Type B pancreatic cell (in vitro differentiated cells): ENCODE data around the gene TEKT5. TPM values are rescaled to one million over a fixed set of nuclear protein-coding genes. Genes with fewer than 3 reads are reported as not detected.
"Not testable (repeated sequence)": the region's sequence is repeated elsewhere in the genome, so short reads cannot be mapped to it uniquely, and the experiment has no call there.

Experiments
- DNase-seq: peaks from one replicate; pipeline ENCODE4 v3.0.0; 2021; ENCODE audit warnings: mixed read lengths; ENCODE audit not compliant: unreplicated experiment; ENCODE audit errors: extremely low spot score
- H3K27ac Mint-ChIP-seq: 2 replicates; pipeline ENCODE4 v1.8.0; 2021; ENCODE audit warnings: mild to moderate bottlenecking, mixed read lengths
- H3K27me3 Mint-ChIP-seq: 2 replicates; pipeline ENCODE4 v1.8.0; 2021; ENCODE audit warnings: mixed read lengths
- H3K36me3 Mint-ChIP-seq: 2 replicates; pipeline ENCODE4 v1.8.0; 2021; ENCODE audit warnings: mixed read lengths
- H3K4me1 Mint-ChIP-seq: one replicate; pipeline ENCODE4 v1.8.0; 2021; ENCODE audit warnings: mixed read lengths; ENCODE audit not compliant: unreplicated experiment
- H3K4me3 Mint-ChIP-seq: 2 replicates; pipeline ENCODE4 v1.8.0; 2021; ENCODE audit warnings: mild to moderate bottlenecking, mixed read lengths
- H3K9me3 Mint-ChIP-seq: 2 replicates; pipeline ENCODE4 v1.8.0; 2021; ENCODE audit warnings: mixed read lengths
- total RNA-seq: library from RNA; stranded (reverse); gene quantifications from 2 replicates; pipeline ENCODE4 v1.2.1, GENCODE V29; 2021; ENCODE audit warnings: low replicate concordance
- TF ChIP-seq, protein P1 (sequence below): fragments of 200-600 bp; sonication (generic); conservative IDR thresholded peaks from 2 replicates; pipeline ENCODE4 v1.5.0; 2021; ENCODE audit warnings: antibody characterized with exemption, mild to moderate bottlenecking

The TEKT5 gene
- total RNA-seq, 1 donor from 2014 or later: 0.41 TPM

DNA sequence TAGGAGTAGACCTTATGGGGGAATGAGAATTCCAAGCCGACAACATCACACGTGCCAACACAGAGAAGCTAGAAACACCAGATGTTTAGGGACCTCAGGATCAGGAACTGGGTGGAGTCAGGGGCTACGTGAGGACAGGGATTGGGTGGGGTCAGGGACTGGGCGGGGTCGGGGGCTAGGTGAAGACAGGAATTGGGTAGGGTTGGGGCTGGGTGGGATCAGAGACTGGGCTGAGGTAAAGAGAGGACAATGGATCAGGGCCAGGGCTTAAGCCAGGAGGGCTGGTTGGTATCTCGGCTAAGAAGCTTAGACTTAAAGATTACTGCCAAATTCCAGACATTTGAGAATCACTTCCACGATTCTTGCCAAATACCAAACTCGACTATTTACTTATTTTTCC is 11.6 kb downstream of the TEKT5 start:
- peaks cover 3% of the 10 kb centered on the region for H3K27me3 Mint-ChIP-seq
- H3K36me3 Mint-ChIP-seq: no peaks in the 10 kb centered on the region
- DNase-seq: peak; percentile 22
- H3K9me3 Mint-ChIP-seq: no peaks in the 10 kb centered on the region
- peaks cover 4% of the 10 kb centered on the region for H3K4me1 Mint-ChIP-seq
- no peak overlapping the region for H3K4me3 Mint-ChIP-seq
- no peak overlapping the region for H3K27ac Mint-ChIP-seq
- TF ChIP-seq, protein P1, sequence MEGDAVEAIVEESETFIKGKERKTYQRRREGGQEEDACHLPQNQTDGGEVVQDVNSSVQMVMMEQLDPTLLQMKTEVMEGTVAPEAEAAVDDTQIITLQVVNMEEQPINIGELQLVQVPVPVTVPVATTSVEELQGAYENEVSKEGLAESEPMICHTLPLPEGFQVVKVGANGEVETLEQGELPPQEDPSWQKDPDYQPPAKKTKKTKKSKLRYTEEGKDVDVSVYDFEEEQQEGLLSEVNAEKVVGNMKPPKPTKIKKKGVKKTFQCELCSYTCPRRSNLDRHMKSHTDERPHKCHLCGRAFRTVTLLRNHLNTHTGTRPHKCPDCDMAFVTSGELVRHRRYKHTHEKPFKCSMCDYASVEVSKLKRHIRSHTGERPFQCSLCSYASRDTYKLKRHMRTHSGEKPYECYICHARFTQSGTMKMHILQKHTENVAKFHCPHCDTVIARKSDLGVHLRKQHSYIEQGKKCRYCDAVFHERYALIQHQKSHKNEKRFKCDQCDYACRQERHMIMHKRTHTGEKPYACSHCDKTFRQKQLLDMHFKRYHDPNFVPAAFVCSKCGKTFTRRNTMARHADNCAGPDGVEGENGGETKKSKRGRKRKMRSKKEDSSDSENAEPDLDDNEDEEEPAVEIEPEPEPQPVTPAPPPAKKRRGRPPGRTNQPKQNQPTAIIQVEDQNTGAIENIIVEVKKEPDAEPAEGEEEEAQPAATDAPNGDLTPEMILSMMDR: no peak

DNA sequence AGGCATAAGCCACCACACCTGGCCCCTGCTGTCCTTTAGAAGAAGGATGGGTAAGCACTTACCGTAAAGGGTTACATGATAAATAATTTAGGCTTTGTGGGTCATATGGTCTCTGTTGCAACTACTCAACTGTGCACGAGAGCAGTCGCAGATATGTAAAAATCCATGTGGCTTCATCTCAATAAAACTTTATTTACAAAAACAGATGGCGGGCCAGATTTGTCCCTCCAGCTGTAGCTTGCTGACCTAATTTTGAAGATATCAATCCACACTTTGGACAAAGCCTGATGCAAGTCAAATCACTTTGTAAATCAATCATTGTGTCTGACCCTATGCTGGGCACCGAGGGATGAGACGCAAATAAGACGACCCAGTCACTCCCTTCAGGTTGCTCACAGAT is 12.1 kb downstream of the TEKT5 start:
- Mint-ChIP-seq H3K27ac (no peak overlapping the region), H3K4me3 (no peak overlapping the region), H3K9me3 (no peaks in the 10 kb centered on the region), H3K36me3 (no peaks in the 10 kb centered on the region), H3K27me3 (peaks cover 3% of the 10 kb centered on the region), H3K4me1 (peaks cover 4% of the 10 kb centered on the region)
- TF ChIP-seq, protein P1: no peak
- DNase-seq: no peak

DNA sequence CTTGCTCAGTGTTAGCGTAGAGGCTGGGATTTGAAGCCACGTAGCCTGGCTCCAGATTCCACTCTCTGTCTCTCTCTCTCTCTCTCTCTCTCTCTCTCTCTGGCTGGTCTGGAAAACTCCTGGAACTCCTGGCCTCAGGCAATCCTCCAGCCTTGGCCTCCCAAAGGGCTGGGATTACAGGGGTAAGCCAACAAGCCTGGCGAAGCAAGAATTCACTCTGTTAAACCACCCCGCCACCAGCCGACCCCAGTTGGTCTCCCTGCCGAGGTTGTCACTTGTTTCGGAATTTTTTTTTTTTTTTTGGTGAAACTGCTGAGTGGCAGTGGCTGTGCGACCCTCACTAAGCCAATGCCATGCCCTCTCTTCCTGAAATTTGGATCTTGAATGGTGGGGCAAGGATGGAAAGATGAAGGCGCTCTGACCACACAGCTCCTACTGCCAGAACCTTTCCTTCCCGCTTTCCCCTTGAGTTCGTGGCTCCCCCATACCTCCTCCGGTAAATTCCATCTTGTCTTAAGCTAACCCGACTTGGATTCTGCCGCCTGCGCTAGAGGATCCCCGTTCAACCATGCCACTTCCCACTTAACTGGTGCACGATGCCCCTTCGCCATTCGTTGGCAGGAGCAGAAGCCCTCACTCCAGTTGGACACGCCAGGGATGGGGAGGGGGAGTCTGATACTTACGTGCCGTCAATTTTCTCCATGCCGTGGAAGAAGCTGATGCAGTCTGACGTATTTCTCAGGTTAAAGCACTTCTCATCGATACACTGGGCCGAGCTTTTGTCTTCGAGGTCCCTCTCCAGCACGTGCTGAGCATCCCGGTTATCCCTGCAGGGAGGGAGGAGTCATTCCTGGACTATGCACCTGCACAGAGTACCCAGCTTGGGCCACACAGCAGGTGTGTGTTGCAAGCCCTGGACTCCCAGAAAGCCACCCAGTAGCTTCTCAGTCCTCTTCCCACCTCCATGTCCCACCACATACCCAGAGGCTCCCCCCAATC is 13.1 kb downstream of the TEKT5 start:
- peaks cover 3% of the 10 kb centered on the region for H3K27me3 Mint-ChIP-seq
- no peaks in the 10 kb centered on the region for H3K9me3 Mint-ChIP-seq
- no peaks in the 10 kb centered on the region for H3K36me3 Mint-ChIP-seq
- no peak overlapping the region for H3K4me3 Mint-ChIP-seq
- peak; percentile 54 for DNase-seq
- no peak overlapping the region for H3K27ac Mint-ChIP-seq
- TF ChIP-seq, protein P1: no peak
- H3K4me1 Mint-ChIP-seq: peaks cover 4% of the 10 kb centered on the region

DNA sequence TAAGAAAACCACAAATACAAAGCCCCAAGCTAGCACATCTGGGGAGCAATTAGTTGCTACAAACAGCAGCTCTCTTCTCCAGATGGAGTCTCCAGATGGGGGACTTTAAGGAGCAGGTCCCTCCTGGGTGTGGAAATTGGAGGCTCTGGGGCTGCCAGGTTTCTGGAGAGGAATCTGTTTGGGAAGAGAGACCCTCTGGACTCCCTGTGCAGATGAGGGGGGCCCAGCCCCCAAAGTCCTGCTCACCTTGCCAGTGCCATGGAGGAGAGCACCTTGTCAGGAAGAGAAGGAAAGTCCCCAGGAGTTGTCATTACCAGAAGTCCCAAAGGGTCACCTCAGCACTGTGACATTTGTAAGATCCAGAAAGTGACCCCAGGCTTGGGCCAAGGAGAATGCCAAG is 14.8 kb downstream of the TEKT5 start:
- peaks cover 4% of the 10 kb centered on the region for H3K4me1 Mint-ChIP-seq
- peaks cover 3% of the 10 kb centered on the region for H3K27me3 Mint-ChIP-seq
- H3K27ac Mint-ChIP-seq: no peak overlapping the region
- TF ChIP-seq, protein P1: no peak
- H3K9me3 Mint-ChIP-seq: no peaks in the 10 kb centered on the region
- H3K36me3 Mint-ChIP-seq: no peaks in the 10 kb centered on the region
- no peak overlapping the region for H3K4me3 Mint-ChIP-seq
- DNase-seq: peak; percentile 60

DNA sequence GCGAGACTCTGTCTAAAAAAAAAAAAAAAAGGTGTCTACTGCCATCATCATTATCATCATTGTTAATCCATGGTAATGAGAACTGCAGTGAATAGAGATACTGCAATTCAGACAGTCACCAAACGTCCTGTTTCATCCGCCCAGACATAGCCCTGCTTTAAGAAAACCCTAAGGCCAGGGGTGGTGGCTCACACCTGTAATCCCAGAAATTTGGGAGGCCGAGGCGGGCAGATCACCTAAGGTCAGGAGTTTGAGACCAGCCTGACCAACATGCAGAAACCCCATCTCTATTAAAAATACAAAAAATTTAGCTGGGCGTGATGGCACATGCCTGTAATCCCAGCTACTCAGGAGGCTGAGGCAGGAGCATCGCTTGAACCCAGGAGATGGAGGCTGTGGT is 15.3 kb downstream of the TEKT5 start:
- not testable (repeated sequence) for H3K36me3 Mint-ChIP-seq, H3K4me3 Mint-ChIP-seq, H3K27ac Mint-ChIP-seq, H3K4me1 Mint-ChIP-seq, H3K27me3 Mint-ChIP-seq, H3K9me3 Mint-ChIP-seq
- peak; percentile 24 for DNase-seq

DNA sequence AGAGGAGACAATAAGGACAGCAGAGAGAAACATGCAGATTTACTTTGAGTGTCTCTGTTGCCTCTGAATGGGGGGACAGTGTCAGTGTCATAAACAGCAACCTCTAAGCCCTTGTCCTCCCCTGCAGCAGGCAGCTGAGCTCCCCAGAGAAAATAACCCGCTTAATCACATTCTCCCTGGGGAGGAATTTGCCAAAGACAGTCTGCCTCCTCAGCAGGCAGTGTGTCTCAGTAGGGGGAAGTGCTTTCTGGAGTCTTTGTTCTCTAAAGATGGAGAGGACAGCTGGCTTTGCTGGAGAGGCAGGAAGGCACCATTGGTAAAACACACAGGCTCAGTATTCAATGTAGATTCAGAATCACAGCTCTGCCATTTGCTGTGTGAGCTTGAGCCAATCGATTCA is 16.1 kb downstream of the TEKT5 start:
- Mint-ChIP-seq H3K4me3 (no peak overlapping the region), H3K4me1 (peaks cover 4% of the 10 kb centered on the region), H3K36me3 (no peaks in the 10 kb centered on the region), H3K27me3 (peaks cover 3% of the 10 kb centered on the region), H3K9me3 (no peaks in the 10 kb centered on the region), H3K27ac (no peak overlapping the region)
- no peak for DNase-seq
- TF ChIP-seq, protein P1: no peak
